SU-DHL-6 (cell line): ENCODE results near the gene CEP295NL.

Source experiments
- EZH2phosphoT487 ChIP-seq: fragments of 200-600 bp; sonication (generic), shearing (Covaris generic); conservative IDR thresholded peaks from 2 replicates; pipeline ENCODE4 v1.6.1; 2018; ENCODE audit warnings: mild to moderate bottlenecking, antibody characterized with exemption, low read length, moderate library complexity, mixed read lengths
- TF ChIP-seq, protein P1 (sequence below): fragments of 200-600 bp; sonication (generic); IDR thresholded peaks from one replicate; pipeline ENCODE4 v1.5.1; 2017; ENCODE audit warnings: antibody characterized with exemption, mild to moderate bottlenecking, low read length, moderate library complexity; ENCODE audit not compliant: insufficient read depth, poor library complexity, severe bottlenecking

DNA sequence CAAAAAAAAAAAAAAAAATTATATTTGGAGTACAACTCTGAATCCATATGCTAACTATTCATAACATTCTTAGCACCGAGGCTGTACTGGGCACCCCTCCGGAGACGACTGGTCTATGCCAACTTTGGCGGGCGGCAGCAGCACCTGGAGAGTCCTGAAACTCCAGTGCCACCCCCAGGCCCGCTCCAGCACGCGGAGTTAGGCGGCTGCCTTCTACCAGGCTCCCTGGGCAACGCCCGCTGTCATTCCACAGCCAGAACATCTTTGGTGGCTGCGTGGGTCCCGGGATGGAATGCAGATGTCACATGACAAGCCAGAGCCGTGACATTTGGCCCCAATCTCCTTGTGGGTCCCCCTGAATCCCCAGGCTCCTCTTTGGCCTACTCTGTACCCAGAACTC is 16.0 kb upstream of the CEP295NL start:
- TF ChIP-seq, protein P1, sequence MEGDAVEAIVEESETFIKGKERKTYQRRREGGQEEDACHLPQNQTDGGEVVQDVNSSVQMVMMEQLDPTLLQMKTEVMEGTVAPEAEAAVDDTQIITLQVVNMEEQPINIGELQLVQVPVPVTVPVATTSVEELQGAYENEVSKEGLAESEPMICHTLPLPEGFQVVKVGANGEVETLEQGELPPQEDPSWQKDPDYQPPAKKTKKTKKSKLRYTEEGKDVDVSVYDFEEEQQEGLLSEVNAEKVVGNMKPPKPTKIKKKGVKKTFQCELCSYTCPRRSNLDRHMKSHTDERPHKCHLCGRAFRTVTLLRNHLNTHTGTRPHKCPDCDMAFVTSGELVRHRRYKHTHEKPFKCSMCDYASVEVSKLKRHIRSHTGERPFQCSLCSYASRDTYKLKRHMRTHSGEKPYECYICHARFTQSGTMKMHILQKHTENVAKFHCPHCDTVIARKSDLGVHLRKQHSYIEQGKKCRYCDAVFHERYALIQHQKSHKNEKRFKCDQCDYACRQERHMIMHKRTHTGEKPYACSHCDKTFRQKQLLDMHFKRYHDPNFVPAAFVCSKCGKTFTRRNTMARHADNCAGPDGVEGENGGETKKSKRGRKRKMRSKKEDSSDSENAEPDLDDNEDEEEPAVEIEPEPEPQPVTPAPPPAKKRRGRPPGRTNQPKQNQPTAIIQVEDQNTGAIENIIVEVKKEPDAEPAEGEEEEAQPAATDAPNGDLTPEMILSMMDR: no peak
- TF ChIP-seq EZH2phosphoT487: no peak
